IMR-90 (cell line): ENCODE data around the gene LARP1. TPM values are rescaled to one million over a fixed set of nuclear protein-coding genes. Genes with fewer than 3 reads are reported as not detected.
A peak's percentile ranks its signal among the peaks of the same experiment; 100 is the strongest.

Experiments
- ATAC-seq: fragments of 200-7000 bp; cut with Tn5 transposase; 2 replicates; pipeline ENCODE4 v1.9.1; 2020; ENCODE audit warnings: low read depth, mild to moderate bottlenecking, moderate library complexity
- BruUV-seq: library from RNA; stranded (reverse); fragments of 400-500 nt; replicated peaks from 2 replicates; lab custom pipeline; 2021; lab: Mats Ljungman, UMichigan
- CTCF ChIA-PET: fragments of 300-600 bp; formaldehyde crosslinking; extraction: SDS; loops from one replicate; lab custom pipeline; 2021; ENCODE audit warnings: antibody characterized with exemption; lab: Yijun Ruan, JAX
- POLR2A ChIA-PET: fragments of 300-600 bp; sonication (Branson Sonifier 250); formaldehyde crosslinking; loops from one replicate; lab custom pipeline; 2022; ENCODE audit warnings: antibody characterized with exemption; ENCODE audit not compliant: unreplicated experiment; lab: Charles Lee
- DNase-seq: peaks from one replicate; pipeline ENCODE4 v3.0.0; 2013
- H2AFZ ChIP-seq: replicated peaks from 2 replicates; pipeline ENCODE3; 2013; ENCODE audit warnings: low read length, mild to moderate bottlenecking; ENCODE audit not compliant: poor library complexity
- H2AK5ac ChIP-seq: 2 replicates; pipeline ENCODE4 v1.6.1; 2013; ENCODE audit warnings: low read depth, low read length, inconsistent platforms
- H2AK9ac ChIP-seq: replicated peaks from 2 replicates; pipeline ENCODE3; 2013; ENCODE audit warnings: mild to moderate bottlenecking, low read depth, low read length, moderate library complexity; ENCODE audit not compliant: poor library complexity
- H2BK120ac ChIP-seq: 2 replicates; pipeline ENCODE4 v1.6.1; 2013; ENCODE audit warnings: low read depth, low read length, inconsistent platforms
- H2BK15ac ChIP-seq: 3 replicates; pipeline ENCODE4 v1.6.1; 2013; ENCODE audit warnings: low read depth, low read length, inconsistent platforms
- H2BK20ac ChIP-seq: 2 replicates; pipeline ENCODE4 v1.6.1; 2013; ENCODE audit warnings: low read depth, mild to moderate bottlenecking, inconsistent platforms, low read length, moderate library complexity
- H2BK5ac ChIP-seq: 2 replicates; pipeline ENCODE4 v1.6.1; 2013; ENCODE audit warnings: mild to moderate bottlenecking, low read depth, low read length, inconsistent platforms; ENCODE audit not compliant: poor library complexity, severe bottlenecking
- H3K14ac ChIP-seq: replicated peaks from 2 replicates; pipeline ENCODE4 v1.6.1; 2013; ENCODE audit warnings: low read depth, low read length, inconsistent platforms
- H3K18ac ChIP-seq: 2 replicates; pipeline ENCODE4 v1.6.1; 2013; ENCODE audit warnings: low read depth, low read length, control low read depth
- H3K23ac ChIP-seq: 2 replicates; pipeline ENCODE4 v1.6.1; 2013; ENCODE audit warnings: low read depth, low read length, inconsistent platforms
- H3K27ac ChIP-seq: 2 replicates; pipeline ENCODE4 v1.5.1; 2013; ENCODE audit warnings: mild to moderate bottlenecking, control low read depth, low read length; ENCODE audit not compliant: insufficient read depth
- H3K27me3 ChIP-seq: 2 replicates; pipeline ENCODE4 v1.6.1; 2013; ENCODE audit warnings: low read length; ENCODE audit not compliant: control insufficient read depth, insufficient read depth
- H3K36me3 ChIP-seq: 2 replicates; pipeline ENCODE4 v1.6.1; 2013; ENCODE audit warnings: low read length, mixed read lengths; ENCODE audit not compliant: control insufficient read depth, insufficient read depth
- H3K4ac ChIP-seq: 2 replicates; pipeline ENCODE4 v1.6.1; 2013; ENCODE audit warnings: low read depth, low read length, inconsistent platforms
- H3K4me1 ChIP-seq: 2 replicates; pipeline ENCODE4 v1.6.1; 2013; ENCODE audit warnings: low read length, mixed read lengths; ENCODE audit not compliant: control insufficient read depth, insufficient read depth
- H3K4me2 ChIP-seq: 2 replicates; pipeline ENCODE4 v1.6.1; 2013; ENCODE audit warnings: low read depth, mild to moderate bottlenecking, control low read depth, low read length, moderate library complexity
- H3K4me3 ChIP-seq: 2 replicates; pipeline ENCODE4 v1.5.1; 2013; ENCODE audit warnings: low read depth, mild to moderate bottlenecking, control low read depth, low read length, moderate library complexity; ENCODE audit not compliant: insufficient read depth
- H3K56ac ChIP-seq: 2 replicates; pipeline ENCODE4 v1.6.1; 2013; ENCODE audit warnings: low read length, inconsistent platforms; ENCODE audit not compliant: insufficient read depth; ENCODE audit errors: extremely low read depth
- H3K79me1 ChIP-seq, 2 experiments: 2 replicates each; pipeline ENCODE4 v1.6.1; 2013; ENCODE audit warnings: low read length in 2 of 2, inconsistent platforms in 1 of 2, low read depth in 1 of 2
- H3K9ac ChIP-seq: 2 replicates; pipeline ENCODE4 v1.6.1; 2013; ENCODE audit warnings: low read depth, low read length, control low read depth
- H3K9me1 ChIP-seq: 2 replicates; pipeline ENCODE4 v1.6.1; 2013; ENCODE audit warnings: low read length, inconsistent platforms; ENCODE audit not compliant: insufficient read depth
- H3K9me3 ChIP-seq: 2 replicates; pipeline ENCODE4 v1.6.1; 2013; ENCODE audit warnings: low read length; ENCODE audit not compliant: control insufficient read depth, insufficient read depth
- H4K20me1 ChIP-seq: 2 replicates; pipeline ENCODE4 v1.6.1; 2013; ENCODE audit warnings: low read length, inconsistent platforms; ENCODE audit not compliant: insufficient read depth
- H4K5ac ChIP-seq: 2 replicates; pipeline ENCODE4 v1.6.1; 2013; ENCODE audit warnings: mild to moderate bottlenecking, low read depth, low read length, control low read depth
- H4K8ac ChIP-seq, 2 experiments: 2 replicates each; pipeline ENCODE4 v1.6.1; 2013; ENCODE audit warnings: low read depth in 2 of 2, low read length in 2 of 2, control low read depth in 1 of 2, inconsistent platforms in 1 of 2
- H4K91ac ChIP-seq: 2 replicates; pipeline ENCODE4 v1.6.1; 2013; ENCODE audit warnings: low read depth, low read length, inconsistent platforms; ENCODE audit not compliant: insufficient read depth
- BHLHE40 ChIP-seq: fragments of 150-350 bp; IDR thresholded peaks from 2 replicates; pipeline ENCODE4 v1.6.1; 2016; ENCODE audit warnings: mild to moderate bottlenecking, low read depth, low read length
- CTCF ChIP-seq: conservative IDR thresholded peaks from 2 replicates; pipeline ENCODE4 v1.5.1; 2012; ENCODE audit warnings: mild to moderate bottlenecking, low read depth, low read length, improper control_type of control experiment
- FOS ChIP-seq: fragments of 150-350 bp; IDR thresholded peaks from 2 replicates; pipeline ENCODE4 v1.6.1; 2016; ENCODE audit warnings: low read depth, low read length
- MAFK ChIP-seq: IDR thresholded peaks from 2 replicates; pipeline ENCODE4 v1.6.1; 2012; ENCODE audit warnings: low read depth, low read length, improper control_type of control experiment
- MAZ ChIP-seq: IDR thresholded peaks from 2 replicates; pipeline ENCODE4 v1.6.1; 2012; ENCODE audit warnings: low read depth, mild to moderate bottlenecking, low read length, improper control_type of control experiment, moderate library complexity, borderline replicate concordance
- MXI1 ChIP-seq: IDR thresholded peaks from 2 replicates; pipeline ENCODE4 v1.6.1; 2012; ENCODE audit warnings: low read depth, mild to moderate bottlenecking, low read length, moderate library complexity, borderline replicate concordance
- NFE2L2 ChIP-seq: fragments of 150-350 bp; IDR thresholded peaks from 2 replicates; pipeline ENCODE4 v1.6.1; 2016; ENCODE audit warnings: low read depth, mild to moderate bottlenecking, low read length
- POLR2A ChIP-seq: IDR thresholded peaks from 2 replicates; pipeline ENCODE4 v1.6.1; 2012; ENCODE audit warnings: mild to moderate bottlenecking, low read depth, low read length
- RAD21 ChIP-seq: IDR thresholded peaks from 2 replicates; pipeline ENCODE4 v1.6.1; 2012; ENCODE audit warnings: low read length, improper control_type of control experiment
- RFX5 ChIP-seq: IDR thresholded peaks from 2 replicates; pipeline ENCODE4 v1.8.0; 2012; ENCODE audit warnings: low read depth, mild to moderate bottlenecking, low read length, moderate library complexity
- USF2 ChIP-seq: fragments of 150-350 bp; IDR thresholded peaks from 2 replicates; pipeline ENCODE4 v1.6.1; 2017; ENCODE audit warnings: mild to moderate bottlenecking, antibody characterized with exemption, low read length, low read depth
- WGBS, 2 experiments: methylation state at CpG; one replicate each; pipeline versions ENCODE4 v1.1.5 to v1.1.7; 2013; ENCODE audit warnings: missing lambda C conversion rate in 2 of 2; ENCODE audit not compliant: insufficient read length in 1 of 2; ENCODE audit errors: extremely low coverage in 2 of 2; 5-methylcytosine and 5-hydroxymethylcytosine counted together
- dilution Hi-C: fragments of 300-500 bp; cut with HindIII; formaldehyde crosslinking; loops from one replicate; pipeline ENCODE4 v1.14.3; 2018; ENCODE audit warnings: low sequenced_read_pairs; ENCODE audit not compliant: unreplicated experiment
- in situ Hi-C: fragments of 300-500 bp; cut with MboI; formaldehyde crosslinking; loops from 3 replicates; pipeline ENCODE4 v1.14.3; 2019; ENCODE audit warnings: low sequenced_read_pairs, inconsistent platforms, mixed read lengths
- intact Hi-C: fragments of 100-400 bp; cut with micrococcal nuclease; formaldehyde crosslinking; loops from 2 replicates; pipeline ENCODE4 v1.10.0; 2022
- polyA plus RNA-seq, 3 experiments: library from polyadenylated mRNA; depleted of rRNA; stranded (reverse); fragments of >200 nt; gene quantifications; 2 replicates each; pipeline ENCODE4 v1.2.3, GENCODE V29; 2012; ENCODE audit warnings: low replicate concordance in 1 of 3
- total RNA-seq: library from RNA; depleted of rRNA; stranded (reverse); fragments of >200 nt; gene quantifications from 2 replicates; pipeline ENCODE4 v1.2.3, GENCODE V29; 2012
- TF ChIP-seq, protein P1 (sequence below): fragments of 150-350 bp; IDR thresholded peaks from 2 replicates; pipeline ENCODE4 v1.6.1; 2016; ENCODE audit warnings: low read depth, mild to moderate bottlenecking, low read length, moderate library complexity, borderline replicate concordance

Gene LARP1
- total and polyA plus RNA-seq, 2 of the 4 experiments (the other 2 are of a cell fraction), result 47.3 to 77.4 TPM

DNA sequence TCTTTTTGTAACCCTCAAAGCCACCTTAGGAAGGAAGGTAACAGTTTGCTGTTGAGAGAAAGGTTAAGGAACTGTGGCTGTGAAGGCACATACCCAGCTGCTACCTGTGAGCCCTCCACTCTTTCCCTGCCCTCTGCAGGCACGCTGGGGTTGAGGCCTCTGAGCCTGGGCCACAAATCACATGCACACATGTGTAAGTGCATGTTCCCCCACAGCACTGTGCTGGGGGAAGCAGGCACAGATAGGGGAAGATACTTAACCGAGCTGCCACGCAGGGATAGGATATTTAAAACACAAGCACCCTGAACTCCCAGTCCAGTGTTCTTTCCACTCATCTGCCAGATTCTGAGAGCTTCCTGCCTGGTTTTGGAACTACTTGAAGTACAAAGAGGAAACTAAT is 18.1 kb downstream of the LARP1 start:
- Histone ChIP-seq H3K9me1 (peaks cover 43% of the 10 kb centered on the region), H3K79me1 (peaks cover 4 to 78% of the 10 kb centered on the region in 2 experiments; a peak in 3 of 4 replicates), H2BK5ac (no peak overlapping the region), H3K36me3 (no peaks in the 10 kb centered on the region), H3K27ac (no peak overlapping the region), H3K9me3 (no peaks in the 10 kb centered on the region), H2BK15ac (no peak overlapping the region), H2BK20ac (no peak overlapping the region), H2AFZ (peak overlapping the region; percentile 56), H3K27me3 (no peaks in the 10 kb centered on the region), H2BK120ac (no peak overlapping the region), H3K4me3 (no peak overlapping the region), H4K91ac (no peak overlapping the region), H3K9ac (no peak overlapping the region), H3K4me2 (no peak overlapping the region), H2AK5ac (no peak overlapping the region), H3K14ac (no peak overlapping the region), H3K56ac (no peak overlapping the region), H4K8ac (no peak overlapping the region), H4K5ac (no peak overlapping the region), H2AK9ac (no peak overlapping the region), H3K4ac (no peak overlapping the region), H3K23ac (no peak overlapping the region), H3K18ac (no peak overlapping the region), H4K20me1 (peaks cover 91% of the 10 kb centered on the region), H3K4me1 (peaks cover 17% of the 10 kb centered on the region)
- TF ChIP-seq RFX5, result no peak
- no peak for TF ChIP-seq MXI1
- TF ChIP-seq POLR2A, result no peak
- no peak for TF ChIP-seq BHLHE40
- TF ChIP-seq, protein P1, sequence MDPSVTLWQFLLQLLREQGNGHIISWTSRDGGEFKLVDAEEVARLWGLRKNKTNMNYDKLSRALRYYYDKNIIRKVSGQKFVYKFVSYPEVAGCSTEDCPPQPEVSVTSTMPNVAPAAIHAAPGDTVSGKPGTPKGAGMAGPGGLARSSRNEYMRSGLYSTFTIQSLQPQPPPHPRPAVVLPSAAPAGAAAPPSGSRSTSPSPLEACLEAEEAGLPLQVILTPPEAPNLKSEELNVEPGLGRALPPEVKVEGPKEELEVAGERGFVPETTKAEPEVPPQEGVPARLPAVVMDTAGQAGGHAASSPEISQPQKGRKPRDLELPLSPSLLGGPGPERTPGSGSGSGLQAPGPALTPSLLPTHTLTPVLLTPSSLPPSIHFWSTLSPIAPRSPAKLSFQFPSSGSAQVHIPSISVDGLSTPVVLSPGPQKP, result no peak
- no peak for TF ChIP-seq RAD21
- no peak for TF ChIP-seq CTCF
- no peak for TF ChIP-seq MAZ
- TF ChIP-seq USF2, result no peak
- no peak for TF ChIP-seq MAFK
- TF ChIP-seq NFE2L2, result no peak
- no peak for TF ChIP-seq FOS
- in situ Hi-C loops, result no loop called here
- ATAC-seq (no peak), DNase-seq (no peak)
- no CpG with 5 or more reads among the region's 3 CpGs for WGBS, 2 experiments
- intact Hi-C loops, result no loop called here
- ChIA-PET CTCF (no interaction called here), POLR2A (no interaction called here)
- no TSS peak for BruUV-seq
- dilution Hi-C loops, result no loop called here
